Hepatocyte (in vitro differentiated cells): Measurements from ENCODE around the gene POU6F2.

Source experiments
- EZH2 ChIP-seq: fragments of 200-600 bp; sonication (generic); IDR thresholded peaks from 2 replicates; pipeline ENCODE4 v1.6.1; 2016; ENCODE audit warnings: antibody characterized with exemption, mild to moderate bottlenecking, borderline replicate concordance
- EZH2phosphoT487 ChIP-seq: fragments of 200-600 bp; sonication (generic); IDR thresholded peaks from one replicate; pipeline ENCODE4 v1.6.1; 2018; ENCODE audit warnings: antibody characterized with exemption, mild to moderate bottlenecking, low read depth, moderate library complexity; ENCODE audit not compliant: unreplicated experiment, severe bottlenecking
- TF ChIP-seq, protein P1 (sequence below): fragments of 200-600 bp; sonication (generic); IDR thresholded peaks from 2 replicates; pipeline ENCODE4 v1.5.1; 2016; ENCODE audit warnings: antibody characterized with exemption, mild to moderate bottlenecking; ENCODE audit not compliant: poor library complexity

DNA sequence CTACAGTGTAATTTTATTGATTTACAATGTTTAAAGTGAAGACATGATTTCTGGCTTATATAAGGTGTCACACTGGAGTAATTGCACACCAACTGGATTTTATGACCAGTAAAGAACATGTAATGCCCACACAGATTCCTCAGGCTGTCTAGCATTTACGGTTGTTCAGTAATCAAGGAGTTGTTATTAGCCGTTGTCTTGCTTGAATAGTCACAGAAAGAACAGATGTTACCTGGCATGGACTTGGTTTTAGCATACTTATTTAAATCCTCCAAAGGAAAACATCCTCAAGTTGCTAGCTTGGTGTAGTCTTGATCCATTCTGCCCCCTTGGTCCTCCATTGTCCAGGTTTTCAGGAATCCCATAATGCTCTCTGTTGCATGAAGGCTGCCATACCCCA is 65.8 kb downstream of the POU6F2 start:
- TF ChIP-seq, protein P1, sequence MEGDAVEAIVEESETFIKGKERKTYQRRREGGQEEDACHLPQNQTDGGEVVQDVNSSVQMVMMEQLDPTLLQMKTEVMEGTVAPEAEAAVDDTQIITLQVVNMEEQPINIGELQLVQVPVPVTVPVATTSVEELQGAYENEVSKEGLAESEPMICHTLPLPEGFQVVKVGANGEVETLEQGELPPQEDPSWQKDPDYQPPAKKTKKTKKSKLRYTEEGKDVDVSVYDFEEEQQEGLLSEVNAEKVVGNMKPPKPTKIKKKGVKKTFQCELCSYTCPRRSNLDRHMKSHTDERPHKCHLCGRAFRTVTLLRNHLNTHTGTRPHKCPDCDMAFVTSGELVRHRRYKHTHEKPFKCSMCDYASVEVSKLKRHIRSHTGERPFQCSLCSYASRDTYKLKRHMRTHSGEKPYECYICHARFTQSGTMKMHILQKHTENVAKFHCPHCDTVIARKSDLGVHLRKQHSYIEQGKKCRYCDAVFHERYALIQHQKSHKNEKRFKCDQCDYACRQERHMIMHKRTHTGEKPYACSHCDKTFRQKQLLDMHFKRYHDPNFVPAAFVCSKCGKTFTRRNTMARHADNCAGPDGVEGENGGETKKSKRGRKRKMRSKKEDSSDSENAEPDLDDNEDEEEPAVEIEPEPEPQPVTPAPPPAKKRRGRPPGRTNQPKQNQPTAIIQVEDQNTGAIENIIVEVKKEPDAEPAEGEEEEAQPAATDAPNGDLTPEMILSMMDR = no peak
- TF ChIP-seq EZH2phosphoT487 (no peak), EZH2 (no peak)
